Ectodermal cell (in vitro differentiated cells): ENCODE data around the gene ELF5.

Experiments used
- H3K27ac ChIP-seq: 2 replicates; pipeline ENCODE4 v1.7.0; 2013; ENCODE audit warnings: mild to moderate bottlenecking, low read depth, low read length; ENCODE audit not compliant: insufficient read depth, poor library complexity, severe bottlenecking
- H3K27me3 ChIP-seq: 2 replicates; pipeline ENCODE4 v1.7.0; 2013; ENCODE audit warnings: mild to moderate bottlenecking, low read length; ENCODE audit not compliant: insufficient read depth, control insufficient read depth, poor library complexity, severe bottlenecking
- H3K36me3 ChIP-seq: one replicate; pipeline ENCODE4 v1.7.0; 2013; ENCODE audit warnings: low read length; ENCODE audit not compliant: control insufficient read depth, insufficient read depth
- H3K4me1 ChIP-seq: one replicate; pipeline ENCODE4 v1.7.0; 2013; ENCODE audit warnings: low read length; ENCODE audit not compliant: control insufficient read depth, insufficient read depth
- H3K4me3 ChIP-seq: 2 replicates; pipeline ENCODE4 v1.7.0; 2013; ENCODE audit warnings: low read depth, low read length, control low read depth; ENCODE audit not compliant: insufficient read depth
- H3K9me3 ChIP-seq: 2 replicates; pipeline ENCODE4 v1.7.0; 2013; ENCODE audit warnings: mild to moderate bottlenecking, low read length, moderate library complexity; ENCODE audit not compliant: control insufficient read depth
- WGBS, 2 experiments: methylation state at CpG; one replicate each; pipeline ENCODE4 v1.1.7; 2013; ENCODE audit warnings: missing lambda C conversion rate in 2 of 2; 5-methylcytosine and 5-hydroxymethylcytosine counted together

ELF5 gene

GRCh38 chr11:34444428-34444827 lies 69.2 kb downstream of the ELF5 start:
- Histone ChIP-seq H3K4me3 (no peak overlapping the region), H3K4me1 (no peaks in the 10 kb centered on the region), H3K27ac (no peak overlapping the region), H3K36me3 (no peaks in the 10 kb centered on the region), H3K27me3 (no peaks in the 10 kb centered on the region), H3K9me3 (no peaks in the 10 kb centered on the region)
- WGBS, 2 experiments, result 92 to 95% methylated on average over 4 of the region's 4 CpGs

DNA sequence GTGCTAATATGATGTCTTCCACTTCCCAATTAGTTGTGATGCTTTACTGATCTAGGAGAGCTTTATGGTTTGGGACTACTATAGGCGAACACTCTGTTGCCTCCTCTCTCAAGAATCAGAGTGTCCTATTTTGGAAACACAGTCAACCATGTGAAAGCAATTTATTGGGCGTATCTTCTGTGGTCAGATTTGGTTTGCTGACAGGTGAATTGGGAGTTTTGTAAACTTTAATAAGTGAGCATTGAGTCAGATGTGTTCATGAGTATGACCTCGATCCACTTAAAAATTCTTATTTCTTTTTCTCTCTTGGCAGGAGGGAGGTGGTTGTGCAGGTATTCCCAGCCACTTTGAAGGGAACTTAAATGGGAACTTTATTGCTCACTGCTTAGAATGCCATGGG lies 70.5 kb downstream of the ELF5 start:
- Histone ChIP-seq H3K36me3 (no peaks in the 10 kb centered on the region), H3K9me3 (no peaks in the 10 kb centered on the region), H3K27me3 (no peaks in the 10 kb centered on the region), H3K4me3 (no peak overlapping the region), H3K27ac (no peak overlapping the region), H3K4me1 (no peaks in the 10 kb centered on the region)
- whole genome bisulfite sequencing, 2 experiments, result 93 to 98% methylated on average over 3 of the region's 3 CpGs

GRCh38 chr11:34441814-34442213 lies 71.8 kb downstream of the ELF5 start:
- no peaks in the 10 kb centered on the region for H3K9me3 ChIP-seq
- H3K4me1 ChIP-seq, result no peaks in the 10 kb centered on the region
- H3K36me3 ChIP-seq, result no peaks in the 10 kb centered on the region
- no peak overlapping the region for H3K4me3 ChIP-seq
- H3K27me3 ChIP-seq, result no peaks in the 10 kb centered on the region
- no peak overlapping the region for H3K27ac ChIP-seq

GRCh38 chr11:34439610-34440198 lies 73.9 kb downstream of the ELF5 start:
- Histone ChIP-seq H3K36me3 (no peaks in the 10 kb centered on the region), H3K9me3 (no peaks in the 10 kb centered on the region), H3K27ac (no peak overlapping the region), H3K4me3 (peak overlapping the region; percentile 28), H3K27me3 (no peaks in the 10 kb centered on the region), H3K4me1 (no peaks in the 10 kb centered on the region)
- 92 to 94% methylated on average over 8 of the region's 8 CpGs for WGBS, 2 experiments

GRCh38 chr11:34438529-34439507 lies 74.8 kb downstream of the ELF5 start, which contains the start of gene CAT:
TSS of gene CAT (plus strand) at chr11:34438934. CDS start at chr11:34439014, 80 bp downstream.
- 85 to 86% methylated on average over 62 of the region's 62 CpGs for WGBS, 2 experiments
- Histone ChIP-seq H3K27me3 (no peaks in the 10 kb centered on the region), H3K4me3 (peak within 1 kb of the TSS; percentile 28), H3K9me3 (no peaks in the 10 kb centered on the region), H3K27ac (no peak within 1 kb of the TSS), H3K36me3 (no peaks in the 10 kb centered on the region), H3K4me1 (no peaks in the 10 kb centered on the region)

DNA sequence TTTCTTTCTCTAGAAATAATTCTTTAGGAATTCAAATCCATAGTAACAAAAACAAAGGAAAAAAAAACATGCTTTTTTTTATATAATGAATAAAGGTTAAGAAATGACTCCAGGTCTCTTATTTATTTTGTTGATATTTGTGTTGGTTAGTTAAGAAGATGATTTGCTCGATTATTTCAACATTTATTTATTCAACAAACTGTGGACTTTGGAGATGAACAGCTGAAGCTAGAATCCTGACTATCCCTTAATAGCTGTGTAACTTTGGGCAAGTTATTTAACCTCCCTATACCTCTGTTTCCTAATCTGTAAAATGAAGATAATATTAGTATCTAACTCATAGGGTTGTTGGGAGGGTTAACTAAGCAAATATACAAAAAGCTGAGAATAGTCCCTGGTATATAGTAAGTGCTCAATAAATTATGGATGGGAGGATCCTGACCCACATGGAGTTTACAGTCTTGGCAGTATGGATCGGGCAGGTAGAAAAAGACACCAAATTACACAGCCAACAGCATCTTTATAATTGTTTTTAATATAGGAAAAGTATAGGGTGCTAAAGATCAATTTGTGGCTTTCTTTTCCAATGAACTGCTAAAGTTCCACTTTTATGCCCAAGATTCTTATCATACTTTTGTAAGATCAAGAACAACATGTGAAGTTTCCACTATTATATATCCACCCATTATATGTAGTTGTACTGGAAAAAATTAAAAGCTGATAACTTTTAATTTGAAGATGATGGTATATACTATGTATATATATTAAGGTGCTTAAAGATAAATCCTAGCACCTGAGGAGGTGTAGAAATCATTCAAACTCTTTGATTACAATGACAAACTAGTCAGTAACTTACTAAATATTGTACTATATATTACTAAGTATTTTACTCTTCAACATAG lies 76.1 kb downstream of the ELF5 start:
- Histone ChIP-seq H3K27ac (no peak overlapping the region), H3K36me3 (no peaks in the 10 kb centered on the region), H3K9me3 (no peaks in the 10 kb centered on the region), H3K4me3 (no peak overlapping the region), H3K27me3 (no peaks in the 10 kb centered on the region), H3K4me1 (no peaks in the 10 kb centered on the region)
- WGBS, 2 experiments, result no CpG with 5 or more reads among the region's 2 CpGs

DNA sequence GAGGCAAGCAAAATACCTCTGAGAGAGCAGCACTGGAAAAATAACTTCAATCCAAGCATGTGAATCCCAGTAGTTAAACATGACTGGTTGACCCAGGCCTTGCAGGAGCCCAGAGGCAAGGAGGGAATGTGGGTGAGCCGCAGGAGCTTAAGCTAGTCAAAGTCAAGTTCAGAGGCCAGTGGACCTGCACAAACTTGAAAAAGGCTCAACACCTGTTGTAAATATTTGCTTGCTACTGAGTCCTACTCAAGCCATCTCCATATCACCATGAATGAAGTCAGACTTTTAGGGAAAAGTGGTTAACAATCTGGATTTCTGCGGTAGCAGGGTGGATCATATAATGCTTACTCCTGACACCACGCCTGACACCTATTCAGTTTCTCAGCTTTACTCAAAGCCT lies 79.7 kb downstream of the ELF5 start:
- Histone ChIP-seq H3K4me3 (no peak overlapping the region), H3K4me1 (no peaks in the 10 kb centered on the region), H3K27me3 (no peaks in the 10 kb centered on the region), H3K27ac (no peak overlapping the region), H3K9me3 (no peaks in the 10 kb centered on the region), H3K36me3 (no peaks in the 10 kb centered on the region)
- 92 to 95% methylated on average over 3 of the region's 3 CpGs for WGBS, 2 experiments

DNA sequence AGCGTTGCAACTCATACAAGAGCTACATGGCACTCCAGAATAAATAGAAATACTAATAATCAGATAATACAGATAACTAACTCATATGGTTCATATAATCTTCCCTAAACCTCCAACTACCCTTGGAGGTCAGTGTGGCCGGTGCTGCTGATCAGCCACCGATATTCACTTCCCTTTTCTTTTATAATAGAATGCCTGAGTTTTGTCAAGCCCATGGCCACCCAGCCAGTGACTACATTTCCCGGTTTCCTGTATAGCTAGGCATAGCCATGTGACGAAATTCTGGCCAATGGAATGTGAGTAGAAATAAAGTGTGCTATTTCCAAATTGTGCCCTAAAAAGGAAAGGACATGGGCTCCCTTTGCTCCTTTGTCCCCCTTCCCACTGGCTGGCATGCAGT lies 80.8 kb downstream of the ELF5 start:
- Histone ChIP-seq H3K36me3 (no peaks in the 10 kb centered on the region), H3K9me3 (no peaks in the 10 kb centered on the region), H3K4me1 (no peaks in the 10 kb centered on the region), H3K27me3 (no peaks in the 10 kb centered on the region), H3K27ac (no peak overlapping the region), H3K4me3 (no peak overlapping the region)
- 82 to 84% methylated on average over 5 of the region's 5 CpGs for WGBS, 2 experiments

DNA sequence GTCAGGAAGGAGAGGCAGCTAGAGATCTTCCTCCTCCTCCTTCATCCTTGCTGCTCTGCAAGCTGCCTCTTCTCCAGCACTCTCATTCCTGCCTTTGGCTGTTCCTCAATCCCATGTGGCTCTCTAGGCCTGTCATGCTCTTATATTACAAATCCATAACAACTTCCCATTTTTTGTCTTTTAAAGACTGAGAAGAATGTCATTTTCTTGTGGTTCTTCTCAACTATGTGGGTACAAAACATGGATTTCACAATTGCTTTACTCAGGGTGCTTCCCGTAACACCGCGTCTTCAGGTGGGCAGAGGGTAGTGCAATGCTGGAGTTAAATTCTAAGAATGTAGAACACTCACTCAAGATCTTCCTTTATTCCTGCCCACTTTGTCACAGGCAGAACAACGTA lies 81.6 kb downstream of the ELF5 start:
- no peak overlapping the region for H3K4me3 ChIP-seq
- H3K36me3 ChIP-seq, result no peaks in the 10 kb centered on the region
- WGBS, 2 experiments, result 93 to 97% methylated on average over 4 of the region's 4 CpGs
- no peak overlapping the region for H3K27ac ChIP-seq
- no peaks in the 10 kb centered on the region for H3K9me3 ChIP-seq
- H3K27me3 ChIP-seq, result no peaks in the 10 kb centered on the region
- H3K4me1 ChIP-seq, result no peaks in the 10 kb centered on the region
